HCT116 (cell line): ENCODE data around the gene ATP8B3.

ENCODE experiments used
- EZH2 ChIP-seq: fragments of 200-600 bp; sonication (generic); IDR thresholded peaks from 2 replicates; pipeline ENCODE4 v1.6.1; 2017; ENCODE audit warnings: antibody characterized with exemption, mixed run types
- EZH2phosphoT487 ChIP-seq: fragments of 200-600 bp; IDR thresholded peaks from 2 replicates; pipeline ENCODE4 v1.6.1; 2018; ENCODE audit warnings: antibody characterized with exemption, borderline replicate concordance
- FOSL1 ChIP-seq: IDR thresholded peaks from 2 replicates; pipeline ENCODE4 v1.6.1; 2012; ENCODE audit warnings: low read depth
- POLR2A ChIP-seq: IDR thresholded peaks from 2 replicates; pipeline ENCODE4 v1.7.0; 2011; ENCODE audit warnings: borderline replicate concordance; ENCODE audit not compliant: insufficient read depth, insufficient read length; ENCODE audit errors: extremely low read depth
- POLR2AphosphoS5 ChIP-seq: IDR thresholded peaks from 2 replicates; pipeline ENCODE4 v1.6.1; 2011; ENCODE audit warnings: mild to moderate bottlenecking, low read depth, low read length, moderate library complexity
- RAD21 ChIP-seq: IDR thresholded peaks from 2 replicates; pipeline ENCODE4 v1.6.1; 2012; ENCODE audit warnings: low read depth, mild to moderate bottlenecking
- YY1 ChIP-seq: IDR thresholded peaks from 2 replicates; pipeline ENCODE4 v1.6.1; 2011; ENCODE audit warnings: low read length, low read depth, moderate library complexity, mild to moderate bottlenecking; ENCODE audit not compliant: insufficient replicate concordance; ENCODE audit errors: extremely low read depth
- ZFX ChIP-seq: fragments of 450-650 bp; IDR thresholded peaks from 2 replicates; pipeline ENCODE4 v1.6.1; 2017
- TF ChIP-seq, protein P1 (sequence below), 3 experiments: fragments of 200-600 bp in 1 of 3; sonication (generic) in 1 of 3; IDR thresholded peaks in 2 of 3; conservative IDR thresholded peaks in 1 of 3; 2 replicates each; pipeline ENCODE4 v1.5.1; 2012 to 2017; ENCODE audit warnings: low read depth in 2 of 3, low read length in 2 of 3, antibody characterized with exemption in 1 of 3, borderline replicate concordance in 1 of 3, control low read depth in 1 of 3, mild to moderate bottlenecking in 1 of 3, mixed read lengths in 1 of 3, mixed run types in 1 of 3, moderate library complexity in 1 of 3; ENCODE audit not compliant: insufficient read depth in 1 of 3
- TF ChIP-seq, protein P2 (sequence below): IDR thresholded peaks from 2 replicates; pipeline ENCODE4 v1.6.1; 2012
- TF ChIP-seq, protein P3 (sequence below): IDR thresholded peaks from 2 replicates; pipeline ENCODE4 v1.6.1; 2011; ENCODE audit warnings: mild to moderate bottlenecking, low read length, moderate library complexity; ENCODE audit not compliant: insufficient replicate concordance; ENCODE audit errors: extremely low read depth
- TF ChIP-seq, protein P4 (sequence below): IDR thresholded peaks from 2 replicates; pipeline ENCODE4 v1.6.1; 2012
- TF ChIP-seq, protein P5 (sequence below): IDR thresholded peaks from 2 replicates; pipeline ENCODE4 v1.6.1; 2012; ENCODE audit warnings: low read depth

DNA sequence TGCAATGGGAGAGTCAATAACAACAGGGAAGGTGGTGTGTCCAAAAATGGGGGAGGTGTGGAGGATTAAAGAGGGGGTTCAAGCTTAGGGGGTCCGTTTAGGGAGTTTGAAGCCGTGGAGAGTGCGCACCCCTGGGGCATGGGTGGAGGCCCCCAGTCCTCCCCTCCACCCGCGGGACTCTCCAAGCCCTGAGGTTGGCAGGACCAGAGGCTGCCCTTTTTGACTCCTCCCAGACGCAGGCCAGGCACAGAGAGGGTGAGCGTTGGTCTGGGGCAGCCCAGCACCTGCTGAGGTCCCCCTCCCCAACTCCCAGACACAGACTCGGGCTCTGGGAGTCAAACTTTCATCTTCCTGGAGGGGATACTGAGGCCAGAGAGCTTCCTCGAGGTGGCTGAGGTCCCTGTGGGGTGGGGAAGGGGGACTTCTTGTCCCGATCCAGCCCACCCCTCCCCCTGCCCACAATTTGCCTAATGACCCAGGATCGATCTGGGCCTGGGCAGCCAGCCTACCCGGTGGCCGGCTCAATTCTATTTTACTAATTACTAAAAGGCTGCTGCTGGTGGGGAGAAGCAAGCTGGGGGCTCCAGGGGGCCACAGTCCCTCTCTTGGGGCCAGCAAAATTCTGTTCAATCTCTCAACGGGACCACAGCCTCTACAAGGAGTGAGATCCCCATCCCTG, 61.6 kb downstream of the ATP8B3 start:
- TF ChIP-seq, protein P1, sequence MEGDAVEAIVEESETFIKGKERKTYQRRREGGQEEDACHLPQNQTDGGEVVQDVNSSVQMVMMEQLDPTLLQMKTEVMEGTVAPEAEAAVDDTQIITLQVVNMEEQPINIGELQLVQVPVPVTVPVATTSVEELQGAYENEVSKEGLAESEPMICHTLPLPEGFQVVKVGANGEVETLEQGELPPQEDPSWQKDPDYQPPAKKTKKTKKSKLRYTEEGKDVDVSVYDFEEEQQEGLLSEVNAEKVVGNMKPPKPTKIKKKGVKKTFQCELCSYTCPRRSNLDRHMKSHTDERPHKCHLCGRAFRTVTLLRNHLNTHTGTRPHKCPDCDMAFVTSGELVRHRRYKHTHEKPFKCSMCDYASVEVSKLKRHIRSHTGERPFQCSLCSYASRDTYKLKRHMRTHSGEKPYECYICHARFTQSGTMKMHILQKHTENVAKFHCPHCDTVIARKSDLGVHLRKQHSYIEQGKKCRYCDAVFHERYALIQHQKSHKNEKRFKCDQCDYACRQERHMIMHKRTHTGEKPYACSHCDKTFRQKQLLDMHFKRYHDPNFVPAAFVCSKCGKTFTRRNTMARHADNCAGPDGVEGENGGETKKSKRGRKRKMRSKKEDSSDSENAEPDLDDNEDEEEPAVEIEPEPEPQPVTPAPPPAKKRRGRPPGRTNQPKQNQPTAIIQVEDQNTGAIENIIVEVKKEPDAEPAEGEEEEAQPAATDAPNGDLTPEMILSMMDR (IDR thresholded peaks at IDR 0.05 in 2 of 3, conservative IDR thresholded peaks at IDR 0.05 in 1 of 3; ENCODE audit: borderline replicate concordance in 1 of 3, insufficient read depth in 1 of 3, low read depth in 2 of 3, low read length in 2 of 3): no peak
- TF ChIP-seq, protein P2, sequence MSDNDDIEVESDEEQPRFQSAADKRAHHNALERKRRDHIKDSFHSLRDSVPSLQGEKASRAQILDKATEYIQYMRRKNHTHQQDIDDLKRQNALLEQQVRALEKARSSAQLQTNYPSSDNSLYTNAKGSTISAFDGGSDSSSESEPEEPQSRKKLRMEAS: no peak
- TF ChIP-seq, protein P3, sequence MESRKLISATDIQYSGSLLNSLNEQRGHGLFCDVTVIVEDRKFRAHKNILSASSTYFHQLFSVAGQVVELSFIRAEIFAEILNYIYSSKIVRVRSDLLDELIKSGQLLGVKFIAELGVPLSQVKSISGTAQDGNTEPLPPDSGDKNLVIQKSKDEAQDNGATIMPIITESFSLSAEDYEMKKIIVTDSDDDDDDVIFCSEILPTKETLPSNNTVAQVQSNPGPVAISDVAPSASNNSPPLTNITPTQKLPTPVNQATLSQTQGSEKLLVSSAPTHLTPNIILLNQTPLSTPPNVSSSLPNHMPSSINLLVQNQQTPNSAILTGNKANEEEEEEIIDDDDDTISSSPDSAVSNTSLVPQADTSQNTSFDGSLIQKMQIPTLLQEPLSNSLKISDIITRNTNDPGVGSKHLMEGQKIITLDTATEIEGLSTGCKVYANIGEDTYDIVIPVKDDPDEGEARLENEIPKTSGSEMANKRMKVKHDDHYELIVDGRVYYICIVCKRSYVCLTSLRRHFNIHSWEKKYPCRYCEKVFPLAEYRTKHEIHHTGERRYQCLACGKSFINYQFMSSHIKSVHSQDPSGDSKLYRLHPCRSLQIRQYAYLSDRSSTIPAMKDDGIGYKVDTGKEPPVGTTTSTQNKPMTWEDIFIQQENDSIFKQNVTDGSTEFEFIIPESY: no peak
- TF ChIP-seq POLR2A (no peak), POLR2AphosphoS5 (peak; percentile 48), RAD21 (no peak), EZH2 (no peak), FOSL1 (no peak), YY1 (no peak), EZH2phosphoT487 (no peak), ZFX (no peak)
- TF ChIP-seq, protein P4, sequence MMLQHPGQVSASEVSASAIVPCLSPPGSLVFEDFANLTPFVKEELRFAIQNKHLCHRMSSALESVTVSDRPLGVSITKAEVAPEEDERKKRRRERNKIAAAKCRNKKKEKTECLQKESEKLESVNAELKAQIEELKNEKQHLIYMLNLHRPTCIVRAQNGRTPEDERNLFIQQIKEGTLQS: no peak
- TF ChIP-seq, protein P5, sequence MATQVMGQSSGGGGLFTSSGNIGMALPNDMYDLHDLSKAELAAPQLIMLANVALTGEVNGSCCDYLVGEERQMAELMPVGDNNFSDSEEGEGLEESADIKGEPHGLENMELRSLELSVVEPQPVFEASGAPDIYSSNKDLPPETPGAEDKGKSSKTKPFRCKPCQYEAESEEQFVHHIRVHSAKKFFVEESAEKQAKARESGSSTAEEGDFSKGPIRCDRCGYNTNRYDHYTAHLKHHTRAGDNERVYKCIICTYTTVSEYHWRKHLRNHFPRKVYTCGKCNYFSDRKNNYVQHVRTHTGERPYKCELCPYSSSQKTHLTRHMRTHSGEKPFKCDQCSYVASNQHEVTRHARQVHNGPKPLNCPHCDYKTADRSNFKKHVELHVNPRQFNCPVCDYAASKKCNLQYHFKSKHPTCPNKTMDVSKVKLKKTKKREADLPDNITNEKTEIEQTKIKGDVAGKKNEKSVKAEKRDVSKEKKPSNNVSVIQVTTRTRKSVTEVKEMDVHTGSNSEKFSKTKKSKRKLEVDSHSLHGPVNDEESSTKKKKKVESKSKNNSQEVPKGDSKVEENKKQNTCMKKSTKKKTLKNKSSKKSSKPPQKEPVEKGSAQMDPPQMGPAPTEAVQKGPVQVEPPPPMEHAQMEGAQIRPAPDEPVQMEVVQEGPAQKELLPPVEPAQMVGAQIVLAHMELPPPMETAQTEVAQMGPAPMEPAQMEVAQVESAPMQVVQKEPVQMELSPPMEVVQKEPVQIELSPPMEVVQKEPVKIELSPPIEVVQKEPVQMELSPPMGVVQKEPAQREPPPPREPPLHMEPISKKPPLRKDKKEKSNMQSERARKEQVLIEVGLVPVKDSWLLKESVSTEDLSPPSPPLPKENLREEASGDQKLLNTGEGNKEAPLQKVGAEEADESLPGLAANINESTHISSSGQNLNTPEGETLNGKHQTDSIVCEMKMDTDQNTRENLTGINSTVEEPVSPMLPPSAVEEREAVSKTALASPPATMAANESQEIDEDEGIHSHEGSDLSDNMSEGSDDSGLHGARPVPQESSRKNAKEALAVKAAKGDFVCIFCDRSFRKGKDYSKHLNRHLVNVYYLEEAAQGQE: no peak
